ENCODE measurements around the gene CDH3. TPM values are rescaled to one million over a fixed set of nuclear protein-coding genes. Genes with fewer than 3 reads are reported as not detected.
"Not testable (repeated sequence)": the region's sequence is repeated elsewhere in the genome, so short reads cannot be mapped to it uniquely, and the experiment has no call there.

The CDH3 gene
- total RNA-seq, 1 donor from 2014 or later, result not detected

- Histone ChIP-seq H3K27ac (ENCODE audit: low read depth, low read length) (no peak overlapping the region), H3K36me3 (ENCODE audit: control insufficient read depth in 3 of 3, insufficient read depth in 3 of 3, low read length in 3 of 3) (no peaks in the 10 kb centered on the region), H3K9me3 (ENCODE audit: control insufficient read depth in 3 of 3, low read length in 3 of 3) (peaks cover 0 to 2% (median 0%) of the 10 kb centered on the region in 3 donors), H3K9ac (ENCODE audit: low read depth in 1 of 3, low read length in 3 of 3) (no peak overlapping the region), H3K4me3 (ENCODE audit: low read length in 3 of 3) (no peak overlapping the region), H3K4me1 (ENCODE audit: control insufficient read depth in 3 of 3, insufficient read depth in 3 of 3, low read length in 3 of 3) (no peaks in the 10 kb centered on the region), H3K27me3 (ENCODE audit: control insufficient read depth in 3 of 3, insufficient read depth in 3 of 3, low read length in 3 of 3) (peaks cover 7 to 14% (median 8%) of the 10 kb centered on the region in 3 donors)
These were observed 70.4 kb downstream of the CDH3 start for GRCh38 chr16:68715471-68715870.

GRCh38 chr16:68716516-68716915 lies 71.4 kb downstream of the CDH3 start:
- not testable (repeated sequence) for H3K27me3 ChIP-seq (ENCODE audit: control insufficient read depth in 3 of 3, insufficient read depth in 3 of 3, low read length in 3 of 3); H3K9me3 ChIP-seq (ENCODE audit: control insufficient read depth in 3 of 3, low read length in 3 of 3); H3K36me3 ChIP-seq (ENCODE audit: control insufficient read depth in 3 of 3, insufficient read depth in 3 of 3, low read length in 3 of 3); H3K9ac ChIP-seq (ENCODE audit: low read depth in 1 of 3, low read length in 3 of 3); H3K27ac ChIP-seq (ENCODE audit: low read depth, low read length); H3K4me1 ChIP-seq (ENCODE audit: control insufficient read depth in 3 of 3, insufficient read depth in 3 of 3, low read length in 3 of 3); H3K4me3 ChIP-seq (ENCODE audit: low read length in 3 of 3)

GRCh38 chr16:68717684-68718083 lies 72.6 kb downstream of the CDH3 start:
- H3K4me1 ChIP-seq (ENCODE audit: control insufficient read depth in 3 of 3, insufficient read depth in 3 of 3, low read length in 3 of 3), result no peaks in the 10 kb centered on the region
- no peak overlapping the region for H3K9ac ChIP-seq (ENCODE audit: low read depth in 1 of 3, low read length in 3 of 3)
- no peak overlapping the region for H3K27ac ChIP-seq (ENCODE audit: low read depth, low read length)
- H3K9me3 ChIP-seq (ENCODE audit: control insufficient read depth in 3 of 3, low read length in 3 of 3), result peaks cover 0 to 2% (median 0%) of the 10 kb centered on the region in 3 donors
- H3K4me3 ChIP-seq (ENCODE audit: low read length in 3 of 3), result no peak overlapping the region
- no peaks in the 10 kb centered on the region for H3K36me3 ChIP-seq (ENCODE audit: control insufficient read depth in 3 of 3, insufficient read depth in 3 of 3, low read length in 3 of 3)
- peaks cover 0 to 5% (median 3%) of the 10 kb centered on the region in 3 donors for H3K27me3 ChIP-seq (ENCODE audit: control insufficient read depth in 3 of 3, insufficient read depth in 3 of 3, low read length in 3 of 3)

DNA sequence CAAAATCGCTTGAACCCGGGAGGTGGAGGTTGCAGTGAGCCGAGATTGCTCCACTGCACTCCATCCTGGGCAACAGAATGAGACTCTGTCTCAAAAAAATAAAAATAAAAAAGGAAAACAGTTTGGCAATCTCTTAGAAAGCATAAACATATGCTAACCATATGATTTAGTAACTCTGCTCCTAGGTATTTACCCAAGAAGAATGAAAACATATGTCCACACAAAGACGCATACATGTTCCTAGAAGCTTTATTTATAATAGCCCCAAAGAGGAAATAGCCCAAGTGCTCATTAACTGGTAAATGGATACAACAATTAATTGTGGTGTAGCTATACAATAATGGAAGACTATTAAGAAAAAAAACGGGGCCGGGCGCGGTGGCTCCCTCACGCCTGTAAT lies 73.5 kb downstream of the CDH3 start:
- H3K9ac ChIP-seq (ENCODE audit: low read depth in 1 of 3, low read length in 3 of 3), result no peak overlapping the region
- H3K4me1 ChIP-seq (ENCODE audit: control insufficient read depth in 3 of 3, insufficient read depth in 3 of 3, low read length in 3 of 3), result no peaks in the 10 kb centered on the region
- no peak overlapping the region for H3K4me3 ChIP-seq (ENCODE audit: low read length in 3 of 3)
- H3K9me3 ChIP-seq (ENCODE audit: control insufficient read depth in 3 of 3, low read length in 3 of 3), result peaks cover 0 to 2% (median 0%) of the 10 kb centered on the region in 3 donors
- no peak overlapping the region for H3K27ac ChIP-seq (ENCODE audit: low read depth, low read length)
- H3K36me3 ChIP-seq (ENCODE audit: control insufficient read depth in 3 of 3, insufficient read depth in 3 of 3, low read length in 3 of 3), result no peaks in the 10 kb centered on the region
- peaks cover 0 to under 1% (median under 1%) of the 10 kb centered on the region in 3 donors for H3K27me3 ChIP-seq (ENCODE audit: control insufficient read depth in 3 of 3, insufficient read depth in 3 of 3, low read length in 3 of 3)

DNA sequence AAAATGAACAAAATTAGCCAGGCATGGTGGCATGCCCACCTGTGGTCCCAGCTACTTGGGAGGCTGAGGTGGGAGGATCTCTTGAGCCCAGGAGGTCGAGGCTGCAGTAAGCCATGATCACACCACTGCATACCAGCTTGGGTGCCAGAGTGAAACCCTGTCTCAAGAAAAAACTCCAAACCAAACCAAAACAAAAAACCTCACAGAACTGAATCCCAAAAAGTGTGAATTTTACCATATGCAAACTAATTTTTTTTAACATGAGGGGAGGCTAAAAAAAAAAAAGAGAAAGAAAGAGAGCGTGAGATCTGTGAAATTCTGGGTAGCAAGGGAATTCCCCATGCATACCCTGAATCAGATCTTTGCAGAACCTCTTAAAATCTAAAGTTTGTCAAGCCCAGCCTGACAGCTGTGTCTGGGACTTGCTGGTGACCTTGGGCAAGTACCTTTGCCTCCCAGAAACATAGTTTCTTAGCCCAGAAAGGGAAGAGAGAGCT lies 74.9 kb downstream of the CDH3 start:
- Histone ChIP-seq H3K27me3 (ENCODE audit: control insufficient read depth in 3 of 3, insufficient read depth in 3 of 3, low read length in 3 of 3) (no peaks in the 10 kb centered on the region), H3K4me1 (ENCODE audit: control insufficient read depth in 3 of 3, insufficient read depth in 3 of 3, low read length in 3 of 3) (no peaks in the 10 kb centered on the region), H3K27ac (ENCODE audit: low read depth, low read length) (no peak overlapping the region), H3K9me3 (ENCODE audit: control insufficient read depth in 3 of 3, low read length in 3 of 3) (peaks cover 0 to 2% (median 0%) of the 10 kb centered on the region in 3 donors), H3K9ac (ENCODE audit: low read depth in 1 of 3, low read length in 3 of 3) (no peak overlapping the region), H3K4me3 (ENCODE audit: low read length in 3 of 3) (no peak overlapping the region), H3K36me3 (ENCODE audit: control insufficient read depth in 3 of 3, insufficient read depth in 3 of 3, low read length in 3 of 3) (no peaks in the 10 kb centered on the region)

GRCh38 chr16:68722119-68723024 lies 77.3 kb downstream of the CDH3 start:
- no peak overlapping the region for H3K27ac ChIP-seq (ENCODE audit: low read depth, low read length)
- no peak overlapping the region for H3K9ac ChIP-seq (ENCODE audit: low read depth in 1 of 3, low read length in 3 of 3)
- H3K36me3 ChIP-seq (ENCODE audit: control insufficient read depth in 3 of 3, insufficient read depth in 3 of 3, low read length in 3 of 3), result no peaks in the 10 kb centered on the region
- H3K4me3 ChIP-seq (ENCODE audit: low read length in 3 of 3), result no peak overlapping the region
- no peaks in the 10 kb centered on the region for H3K4me1 ChIP-seq (ENCODE audit: control insufficient read depth in 3 of 3, insufficient read depth in 3 of 3, low read length in 3 of 3)
- H3K27me3 ChIP-seq (ENCODE audit: control insufficient read depth in 3 of 3, insufficient read depth in 3 of 3, low read length in 3 of 3), result no peaks in the 10 kb centered on the region
- H3K9me3 ChIP-seq (ENCODE audit: control insufficient read depth in 3 of 3, low read length in 3 of 3), result no peaks in the 10 kb centered on the region

- H3K36me3 ChIP-seq (ENCODE audit: control insufficient read depth in 3 of 3, insufficient read depth in 3 of 3, low read length in 3 of 3), result no peaks in the 10 kb centered on the region
- H3K4me1 ChIP-seq (ENCODE audit: control insufficient read depth in 3 of 3, insufficient read depth in 3 of 3, low read length in 3 of 3), result no peaks in the 10 kb centered on the region
- no peaks in the 10 kb centered on the region for H3K27me3 ChIP-seq (ENCODE audit: control insufficient read depth in 3 of 3, insufficient read depth in 3 of 3, low read length in 3 of 3)
- no peak overlapping the region for H3K9ac ChIP-seq (ENCODE audit: low read depth in 1 of 3, low read length in 3 of 3)
- H3K27ac ChIP-seq (ENCODE audit: low read depth, low read length), result no peak overlapping the region
- no peak overlapping the region for H3K4me3 ChIP-seq (ENCODE audit: low read length in 3 of 3)
- H3K9me3 ChIP-seq (ENCODE audit: control insufficient read depth in 3 of 3, low read length in 3 of 3), result no peaks in the 10 kb centered on the region
These were observed 79.7 kb downstream of the CDH3 start for GRCh38 chr16:68724797-68725196.

GRCh38 chr16:68728523-68728922 lies 83.4 kb downstream of the CDH3 start:
- Histone ChIP-seq H3K4me3 (ENCODE audit: low read length in 3 of 3) (no peak overlapping the region), H3K4me1 (ENCODE audit: control insufficient read depth in 3 of 3, insufficient read depth in 3 of 3, low read length in 3 of 3) (no peaks in the 10 kb centered on the region), H3K27me3 (ENCODE audit: control insufficient read depth in 3 of 3, insufficient read depth in 3 of 3, low read length in 3 of 3) (peaks cover 3 to 8% (median 5%) of the 10 kb centered on the region in 3 donors), H3K9ac (ENCODE audit: low read depth in 1 of 3, low read length in 3 of 3) (no peak overlapping the region), H3K27ac (ENCODE audit: low read depth, low read length) (no peak overlapping the region), H3K9me3 (ENCODE audit: control insufficient read depth in 3 of 3, low read length in 3 of 3) (no peaks in the 10 kb centered on the region), H3K36me3 (ENCODE audit: control insufficient read depth in 3 of 3, insufficient read depth in 3 of 3, low read length in 3 of 3) (no peaks in the 10 kb centered on the region)

- Histone ChIP-seq H3K36me3 (ENCODE audit: control insufficient read depth in 3 of 3, insufficient read depth in 3 of 3, low read length in 3 of 3) (no peaks in the 10 kb centered on the region), H3K9me3 (ENCODE audit: control insufficient read depth in 3 of 3, low read length in 3 of 3) (no peaks in the 10 kb centered on the region), H3K27me3 (ENCODE audit: control insufficient read depth in 3 of 3, insufficient read depth in 3 of 3, low read length in 3 of 3) (peaks cover 12 to 22% (median 19%) of the 10 kb centered on the region in 3 donors), H3K9ac (ENCODE audit: low read depth in 1 of 3, low read length in 3 of 3) (no peak overlapping the region), H3K27ac (ENCODE audit: low read depth, low read length) (no peak overlapping the region), H3K4me1 (ENCODE audit: control insufficient read depth in 3 of 3, insufficient read depth in 3 of 3, low read length in 3 of 3) (no peaks in the 10 kb centered on the region), H3K4me3 (ENCODE audit: low read length in 3 of 3) (no peak overlapping the region)
These were observed 86.5 kb downstream of the CDH3 start for GRCh38 chr16:68731637-68732036.

DNA sequence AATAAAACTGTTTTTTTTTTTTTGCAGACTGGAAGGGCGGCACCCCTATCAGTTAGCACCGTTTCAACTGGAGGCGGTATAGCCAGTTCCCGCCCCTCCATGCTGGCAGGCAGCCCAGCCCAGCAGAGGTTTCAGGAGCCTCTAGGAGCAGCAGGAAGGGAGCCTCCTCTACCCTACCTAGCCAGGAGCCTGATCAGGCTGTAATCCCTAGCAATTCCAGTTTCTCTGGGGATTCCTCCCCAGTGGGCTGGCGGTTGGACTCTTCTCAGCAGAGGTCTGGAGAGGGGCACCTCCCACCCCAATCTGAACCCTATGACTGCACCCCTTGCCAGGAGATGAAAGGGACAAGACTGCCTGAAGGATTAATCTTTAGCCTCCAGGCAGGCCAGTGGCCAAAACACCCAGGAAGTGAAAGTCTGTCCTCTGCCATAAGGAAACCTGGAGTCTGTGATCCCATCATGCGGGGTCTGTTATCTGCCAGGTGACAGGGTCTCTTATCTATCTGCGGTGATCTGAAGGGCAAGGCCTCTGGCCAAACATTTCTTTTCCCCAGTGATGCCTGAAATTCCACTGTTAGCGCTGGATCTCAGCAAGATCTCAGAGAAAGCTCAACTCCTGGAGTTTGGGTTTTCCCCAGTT lies 87.1 kb downstream of the CDH3 start:
- peaks cover 17 to 28% (median 25%) of the 10 kb centered on the region in 3 donors for H3K27me3 ChIP-seq (ENCODE audit: control insufficient read depth in 3 of 3, insufficient read depth in 3 of 3, low read length in 3 of 3)
- no peak overlapping the region for H3K4me3 ChIP-seq (ENCODE audit: low read length in 3 of 3)
- no peak overlapping the region for H3K27ac ChIP-seq (ENCODE audit: low read depth, low read length)

More for the DNA sequence above, 87.1 kb downstream of the CDH3 start:
- Histone ChIP-seq H3K36me3 (ENCODE audit: control insufficient read depth in 3 of 3, insufficient read depth in 3 of 3, low read length in 3 of 3) (no peaks in the 10 kb centered on the region), H3K9ac (ENCODE audit: low read depth in 1 of 3, low read length in 3 of 3) (no peak overlapping the region), H3K9me3 (ENCODE audit: control insufficient read depth in 3 of 3, low read length in 3 of 3) (no peaks in the 10 kb centered on the region), H3K4me1 (ENCODE audit: control insufficient read depth in 3 of 3, insufficient read depth in 3 of 3, low read length in 3 of 3) (no peaks in the 10 kb centered on the region)

All from skeletal muscle tissue (tissue), 4 donors.